ENCODE results near the gene ZNF485.

GRCh38 chr10:43644252-43644651 is 38.0 kb downstream of the ZNF485 start:
- TF ChIP-seq CHD2 (IDR thresholded peaks at IDR 0.05; ENCODE audit: low read length, partially characterized antibody) (no peak), CTCF (IDR thresholded peaks at IDR 0.05) (no peak), TEAD4 (IDR thresholded peaks at IDR 0.05; ENCODE audit: borderline replicate concordance, insufficient read depth) (no peak)
